K562 (cell line): ENCODE measurements around the gene HSD11B2. TPM values are rescaled to one million over a fixed set of nuclear protein-coding genes. Genes with fewer than 3 reads are reported as not detected.

Experiments used
- ATAC-seq: fragments of 200-7000 bp; cut with Tn5 transposase; 3 replicates; pipeline ENCODE4 v1.9.1; 2020; ENCODE audit warnings: moderate library complexity
- BruUV-seq: library from RNA; stranded (reverse); fragments of 400-500 nt; replicated peaks from 2 replicates; lab custom pipeline; 2021; lab: Mats Ljungman, UMichigan
- CTCF ChIA-PET: fragments of 300-600 bp; formaldehyde crosslinking; extraction: SDS; loops from one replicate; lab custom pipeline; 2021; ENCODE audit warnings: low intra/inter-chr PET ratio; lab: Yijun Ruan, JAX
- POLR2A ChIA-PET: fragments of 300-600, 350-650 bp; sonication (Branson Sonifier 250); formaldehyde crosslinking; extraction: SDS; loops from one replicate; lab custom pipeline; 2021; ENCODE audit warnings: antibody characterized with exemption, inconsistent platforms; lab: Yijun Ruan, JAX
- DNase-seq, 4 experiments: peaks; one replicate each; pipeline versions ENCODE4 v3.0.0 to v3.0.0-alpha.2; 2011 to 2018; ENCODE audit warnings: low spot score in 3 of 4, mixed read lengths in 3 of 4; ENCODE audit errors: extremely low read depth in 1 of 4
- FAIRE-seq: peaks from 2 replicates; lab custom pipeline; 2011; peaks lifted over from hg19 to GRCh38; lab: Jason Lieb, UNC
- H2AFZ ChIP-seq: 2 replicates; pipeline ENCODE4 v1.6.0; 2011; ENCODE audit warnings: low read depth, low read length, control low read depth, inconsistent platforms
- H3K27ac ChIP-seq: fragments of 200-600 bp; 3 replicates; pipeline ENCODE4 v1.8.0; 2011; ENCODE audit warnings: low read depth, mild to moderate bottlenecking, control low read depth, inconsistent platforms, low read length, moderate library complexity, mixed read lengths; ENCODE audit errors: extremely low read depth
- H3K27me3 ChIP-seq, 2 experiments: fragments of 300-600 bp in 1 of 2; 2 replicates in 1 of 2; 3 replicates in 1 of 2; pipeline versions ENCODE4 v1.6.0 to v1.8.0; 2011; ENCODE audit warnings: inconsistent platforms in 2 of 2, low read length in 2 of 2, mild to moderate bottlenecking in 1 of 2, mixed read lengths in 1 of 2, moderate library complexity in 1 of 2; ENCODE audit not compliant: control insufficient read depth in 2 of 2, insufficient read depth in 2 of 2
- H3K36me3 ChIP-seq: fragments of 300-600 bp; 3 replicates; pipeline ENCODE4 v1.8.0; 2011; ENCODE audit warnings: mild to moderate bottlenecking, low read length, inconsistent platforms; ENCODE audit not compliant: control insufficient read depth, insufficient read depth
- H3K4me1 ChIP-seq, 2 experiments: fragments of 200-600 bp in 1 of 2; replicated peaks in 1 of 2; 2 replicates in 1 of 2; 3 replicates in 1 of 2; pipeline versions ENCODE4 v1.5.1 to v1.8.0; 2011; ENCODE audit warnings: inconsistent platforms in 2 of 2, low read length in 2 of 2, mild to moderate bottlenecking in 1 of 2, mixed read lengths in 1 of 2, moderate library complexity in 1 of 2; ENCODE audit not compliant: control insufficient read depth in 2 of 2, insufficient read depth in 2 of 2
- H3K4me2 ChIP-seq: 2 replicates; pipeline ENCODE4 v1.6.1; 2011; ENCODE audit warnings: low read length, control low read depth, inconsistent platforms, mixed read lengths; ENCODE audit not compliant: insufficient read depth
- H3K4me3 ChIP-seq: fragments of 200-600 bp; sonication (generic), shearing (Covaris generic); 2 replicates; pipeline ENCODE4 v1.5.1; 2016; ENCODE audit warnings: control low read depth, inconsistent platforms
- H3K79me2 ChIP-seq: fragments of 200-600 bp; 3 replicates; pipeline ENCODE4 v1.8.0; 2011; ENCODE audit warnings: low read length, inconsistent platforms; ENCODE audit not compliant: control insufficient read depth, insufficient read depth
- H3K9ac ChIP-seq, 2 experiments: 2 replicates each; pipeline versions ENCODE4 v1.6.0 to v1.6.1; 2011; ENCODE audit warnings: low read depth in 2 of 2, low read length in 2 of 2, control low read depth in 1 of 2, inconsistent platforms in 1 of 2, mild to moderate bottlenecking in 1 of 2, mixed read lengths in 1 of 2; ENCODE audit not compliant: insufficient read depth in 1 of 2
- H3K9me1 ChIP-seq: one replicate; pipeline ENCODE4 v1.6.0; 2011; ENCODE audit warnings: inconsistent platforms, mild to moderate bottlenecking, low read length, moderate library complexity; ENCODE audit not compliant: control insufficient read depth, insufficient read depth
- H3K9me3 ChIP-seq: replicated peaks from 2 replicates; pipeline ENCODE4 v1.5.1; 2011; ENCODE audit warnings: low read depth, low read length, inconsistent platforms; ENCODE audit not compliant: control insufficient read depth, insufficient read depth
- H4K20me1 ChIP-seq: replicated peaks from 2 replicates; pipeline ENCODE4 v1.6.1; 2011; ENCODE audit warnings: low read length, inconsistent platforms, mixed read lengths; ENCODE audit not compliant: control insufficient read depth, insufficient read depth
- MXI1 ChIP-seq: IDR thresholded peaks from 2 replicates; pipeline ENCODE4 v1.6.1; 2011; ENCODE audit warnings: low read depth, mild to moderate bottlenecking, improper control_type of control experiment, low read length
- RFX1 ChIP-seq: fragments of 450-650 bp; IDR thresholded peaks from 2 replicates; pipeline ENCODE4 v1.6.1; 2016; ENCODE audit warnings: mild to moderate bottlenecking, moderate library complexity
- TSHZ1 ChIP-seq: fragments of 250-450 bp; sonication (Bioruptor Pico); IDR thresholded peaks from 2 replicates; pipeline ENCODE4 v1.4.0; 2020; ENCODE audit warnings: mild to moderate bottlenecking, moderate library complexity
- WGBS: fragments of 100-300 bp; shearing (Covaris generic); methylation state at CpG from one replicate; pipeline ENCODE4 v1.1.6; 2016; ENCODE audit warnings: low coverage, mixed read lengths; ENCODE audit not compliant: insufficient coverage; ENCODE audit errors: missing lambda C conversion rate; 5-methylcytosine and 5-hydroxymethylcytosine counted together
- in situ Hi-C: fragments of 300-500 bp; cut with MboI; formaldehyde crosslinking; loops from 4 replicates; pipeline ENCODE4 v1.15.0; 2018; ENCODE audit warnings: inconsistent platforms, mixed read lengths
- intact Hi-C: fragments of 100-400 bp; cut with micrococcal nuclease; formaldehyde crosslinking; loops from 2 replicates; pipeline ENCODE4 v1.14.2; 2022
- polyA plus RNA-seq, 8 experiments: library from polyadenylated mRNA; depleted of rRNA in 4 of 8; stranded (reverse) in 5 of 8; unstranded in 3 of 8; fragments of >200 nt; fragmentation: Nextera tagmentation in 2 of 8; fragmentation: Illumina TruSeq in 1 of 8; extraction: Ambion mirVana in 2 of 8; extraction: Trizol in 1 of 8; gene quantifications; 2 replicates each; pipeline versions ENCODE4 v1.2.1 to v1.2.3, GENCODE V29; 2011 to 2014; ENCODE audit warnings: inconsistent platforms in 1 of 8, missing spikeins in 1 of 8
- total RNA-seq, 7 experiments: library from RNA; depleted of rRNA in 6 of 7; stranded (reverse); fragments of >200 nt in 6 of 7; fragmentation: Illumina TruSeq in 2 of 7; extraction: Trizol in 2 of 7; gene quantifications; 2 replicates each; pipeline versions ENCODE4 v1.2.1 to v1.2.3, GENCODE V29; 2011 to 2021; ENCODE audit warnings: low replicate concordance in 1 of 7

Gene HSD11B2
- total and polyA plus RNA-seq, 9 of the 15 experiments (the other 6 are each of a cell fraction or from before 2014, with no cell fraction given), result 0.08 to 2.0 (median 0.79) TPM

GRCh38 chr16:67391424-67392300, 39.3 kb upstream of the HSD11B2 start:
- WGBS, result 17% methylated on average over 10 of the region's 15 CpGs
- H3K9me3 ChIP-seq, result no peaks in the 10 kb centered on the region
- no peak overlapping the region for H3K27ac ChIP-seq
- no peak overlapping the region for H3K4me3 ChIP-seq
- H2AFZ ChIP-seq, result no peak overlapping the region
- H4K20me1 ChIP-seq, result no peaks in the 10 kb centered on the region
- in situ Hi-C loops, result no loop called here
- DNase-seq (no peak), FAIRE-seq (no peak), ATAC-seq (no peak)
- BruUV-seq, result no TSS peak
- ChIA-PET CTCF (no interaction called here), POLR2A (interaction anchor here (0.7 to 1.1 kb wide), 2 partner anchors 15 to 39 kb away, joined by 4 read pairs; partner anchors contain the start of gene HSD11B2)
- intact Hi-C loops, result loop anchor here (10.0 kb wide), 1 partner anchor 47 kb away; no protein-coding TSS in a partner anchor
- TF ChIP-seq RFX1, result peak; percentile 73
- 0 out of 2 replicates have a peak, but pooled peaks have one; percentile 16 for TF ChIP-seq MXI1
- no peak for TF ChIP-seq TSHZ1 (CRISPR knock-in tag)
- H3K79me2 ChIP-seq, result no peaks in the 10 kb centered on the region
- H3K4me1 ChIP-seq, result peaks cover 13 to 64% of the 10 kb centered on the region in 2 experiments
- H3K9me1 ChIP-seq, result no peaks in the 10 kb centered on the region
- peaks cover 16 to 59% of the 10 kb centered on the region in 2 experiments for H3K27me3 ChIP-seq
- peak overlapping the region in 1 of 2 experiments; percentile 86; a peak in 2 of 4 replicates for H3K9ac ChIP-seq
- no peaks in the 10 kb centered on the region for H3K36me3 ChIP-seq
- no peak overlapping the region for H3K4me2 ChIP-seq
